ENCODE results near the gene CCDC134.

The CCDC134 gene

GRCh38 chr22:41857155-41857859 is 56.8 kb downstream of the CCDC134 start:
- peaks cover 0 to 7% (median 2%) of the 10 kb centered on the region in 4 donors for H3K4me1 ChIP-seq
- no peaks in the 10 kb centered on the region for H3K9me3 ChIP-seq
- no peak overlapping the region for H3K27ac ChIP-seq
- DNase-seq: peak in 1 of 2 donors; percentile 22
- peak; percentile 43 to 48 for TF ChIP-seq CTCF (IDR thresholded peaks at IDR 0.05)
- no peaks in the 10 kb centered on the region for H3K36me3 ChIP-seq
- H3K4me3 ChIP-seq: no peak overlapping the region
- intact Hi-C loops (cut with DNase I; ENCODE audit: low total_unique reads): no loop called here
- H3K27me3 ChIP-seq: no peaks in the 10 kb centered on the region

- peaks cover 0 to 12% (median 4%) of the 10 kb centered on the region in 4 donors for H3K4me1 ChIP-seq
- TF ChIP-seq CTCF (IDR thresholded peaks at IDR 0.05): no peak
- no peak for DNase-seq
- H3K27me3 ChIP-seq: no peaks in the 10 kb centered on the region
- no peaks in the 10 kb centered on the region for H3K9me3 ChIP-seq
- H3K27ac ChIP-seq: no peak overlapping the region
- H3K4me3 ChIP-seq: no peak overlapping the region
- intact Hi-C loops (cut with DNase I; ENCODE audit: low total_unique reads): no loop called here
- no peaks in the 10 kb centered on the region for H3K36me3 ChIP-seq
Measured at GRCh38 chr22:41857860-41858199, 57.4 kb downstream of the CCDC134 start.

- Histone ChIP-seq H3K27me3 (no peaks in the 10 kb centered on the region), H3K36me3 (peaks cover 4 to 7% (median 5%) of the 10 kb centered on the region in 3 donors), H3K4me1 (peaks cover 0 to 16% (median 6%) of the 10 kb centered on the region in 4 donors), H3K27ac (no peak overlapping the region), H3K9me3 (no peaks in the 10 kb centered on the region), H3K4me3 (no peak overlapping the region)
- intact Hi-C loops (cut with DNase I; ENCODE audit: low total_unique reads): no loop called here
- TF ChIP-seq CTCF (IDR thresholded peaks at IDR 0.05): no peak
- no peak for DNase-seq
Measured at GRCh38 chr22:41862160-41862529, 61.7 kb downstream of the CCDC134 start.

- no peak for DNase-seq
- intact Hi-C loops (cut with DNase I; ENCODE audit: low total_unique reads): no loop called here
- H3K36me3 ChIP-seq: peaks cover 7 to 12% (median 10%) of the 10 kb centered on the region in 3 donors
- no peak for TF ChIP-seq CTCF (IDR thresholded peaks at IDR 0.05)
- peaks cover 0 to 16% (median 6%) of the 10 kb centered on the region in 4 donors for H3K4me1 ChIP-seq
- H3K4me3 ChIP-seq: no peak overlapping the region
- no peaks in the 10 kb centered on the region for H3K9me3 ChIP-seq
- no peaks in the 10 kb centered on the region for H3K27me3 ChIP-seq
- H3K27ac ChIP-seq: peak overlapping the region in 1 of 2 donors; percentile 31
Measured at GRCh38 chr22:41862530-41863266, 62.2 kb downstream of the CCDC134 start.

GRCh38 chr22:41863472-41863871 is 63.0 kb downstream of the CCDC134 start:
- Histone ChIP-seq H3K4me1 (peaks cover 0 to 16% (median 6%) of the 10 kb centered on the region in 4 donors), H3K4me3 (no peak overlapping the region), H3K27me3 (no peaks in the 10 kb centered on the region), H3K27ac (no peak overlapping the region), H3K9me3 (no peaks in the 10 kb centered on the region), H3K36me3 (peaks cover 13 to 20% (median 18%) of the 10 kb centered on the region in 3 donors)
- no peak for TF ChIP-seq CTCF (IDR thresholded peaks at IDR 0.05)
- no peak for DNase-seq
- intact Hi-C loops (cut with DNase I; ENCODE audit: low total_unique reads): no loop called here

All from tibial artery (tissue), 4 donors.